Measurements from ENCODE around the gene UQCRHL. TPM values are rescaled to one million over a fixed set of nuclear protein-coding genes. Genes with fewer than 3 reads are reported as not detected.

Gene UQCRHL
- total RNA-seq, 2 donors from 2014 or later = 1.6 to 3.7 TPM

- no peaks in the 10 kb centered on the region for H3K4me1 Mint-ChIP-seq
- TF ChIP-seq CTCF (conservative IDR thresholded peaks at IDR 0.05) = no peak
- no peaks in the 10 kb centered on the region for H3K27me3 Mint-ChIP-seq (ENCODE audit: insufficient read depth)
- 92% methylated on average over 9 to 10 of the region's 10 CpGs for WGBS, 2 experiments (ENCODE audit: insufficient coverage in 1 of 2, insufficient read length in 1 of 2)
- DNase-seq = no peak
- H3K36me3 Mint-ChIP-seq (ENCODE audit: low read depth) = peaks cover 26% of the 10 kb centered on the region
- peak overlapping the region; percentile 35 for H3K27ac Mint-ChIP-seq
- no peaks in the 10 kb centered on the region for H3K9me3 Mint-ChIP-seq
- no peak overlapping the region for H3K9ac ChIP-seq (ENCODE audit: extremely low read depth, low read length, poor library complexity, severe bottlenecking)
- H3K27me3 ChIP-seq (ENCODE audit: control insufficient read depth, insufficient read depth, low read length, poor library complexity, severe bottlenecking) = no peaks in the 10 kb centered on the region
- no peaks in the 10 kb centered on the region for H3K9me3 ChIP-seq (ENCODE audit: control insufficient read depth, low read length)
- H3K4me3 Mint-ChIP-seq = no peak overlapping the region
- no peak overlapping the region for H3K4me3 ChIP-seq (ENCODE audit: low read length)
- H3K4me1 ChIP-seq (ENCODE audit: control insufficient read depth, insufficient read depth, low read length) = no peaks in the 10 kb centered on the region
- H3K27ac ChIP-seq (ENCODE audit: low read depth, low read length) = no peak overlapping the region
- peaks cover 24% of the 10 kb centered on the region for H3K36me3 ChIP-seq (ENCODE audit: control insufficient read depth, insufficient read depth, low read length)
These were observed 20.9 kb downstream of the UQCRHL start for GRCh38 chr1:15786581-15786980.

GRCh38 chr1:15785683-15786082, 21.8 kb downstream of the UQCRHL start:
- DNase-seq = no peak
- Histone ChIP-seq H3K9ac (ENCODE audit: extremely low read depth, low read length, poor library complexity, severe bottlenecking) (no peak overlapping the region), H3K27ac (ENCODE audit: low read depth, low read length) (no peak overlapping the region), H3K4me1 (ENCODE audit: control insufficient read depth, insufficient read depth, low read length) (no peaks in the 10 kb centered on the region), H3K9me3 (ENCODE audit: control insufficient read depth, low read length) (no peaks in the 10 kb centered on the region), H3K27me3 (ENCODE audit: control insufficient read depth, insufficient read depth, low read length, poor library complexity, severe bottlenecking) (no peaks in the 10 kb centered on the region), H3K36me3 (ENCODE audit: control insufficient read depth, insufficient read depth, low read length) (peaks cover 33% of the 10 kb centered on the region), H3K4me3 (ENCODE audit: low read length) (no peak overlapping the region)
- whole genome bisulfite sequencing, 2 experiments (ENCODE audit: insufficient coverage in 1 of 2, insufficient read length in 1 of 2) = 96 to 100% methylated on average over 2 to 8 of the region's 8 CpGs
- no peaks in the 10 kb centered on the region for H3K27me3 Mint-ChIP-seq (ENCODE audit: insufficient read depth)
- H3K9me3 Mint-ChIP-seq = peaks cover 2% of the 10 kb centered on the region
- no peak for TF ChIP-seq CTCF (conservative IDR thresholded peaks at IDR 0.05)
- no peak overlapping the region for H3K27ac Mint-ChIP-seq
- H3K4me1 Mint-ChIP-seq = no peaks in the 10 kb centered on the region
- H3K36me3 Mint-ChIP-seq (ENCODE audit: low read depth) = peaks cover 34% of the 10 kb centered on the region
- H3K4me3 Mint-ChIP-seq = no peak overlapping the region

- peaks cover 3% of the 10 kb centered on the region for H3K4me1 Mint-ChIP-seq
- Histone ChIP-seq H3K9me3 (ENCODE audit: control insufficient read depth, low read length) (no peaks in the 10 kb centered on the region), H3K4me1 (ENCODE audit: control insufficient read depth, insufficient read depth, low read length) (no peaks in the 10 kb centered on the region), H3K27me3 (ENCODE audit: control insufficient read depth, insufficient read depth, low read length, poor library complexity, severe bottlenecking) (no peaks in the 10 kb centered on the region), H3K27ac (ENCODE audit: low read depth, low read length) (no peak overlapping the region), H3K9ac (ENCODE audit: extremely low read depth, low read length, poor library complexity, severe bottlenecking) (no peak overlapping the region), H3K4me3 (ENCODE audit: low read length) (no peak overlapping the region), H3K36me3 (ENCODE audit: control insufficient read depth, insufficient read depth, low read length) (peaks cover 87% of the 10 kb centered on the region)
- no peak for DNase-seq
- TF ChIP-seq CTCF (conservative IDR thresholded peaks at IDR 0.05) = no peak
- no peak overlapping the region for H3K27ac Mint-ChIP-seq
- WGBS, 2 experiments (ENCODE audit: insufficient coverage in 1 of 2, insufficient read length in 1 of 2) = 98% methylated on average over 5 of the region's 7 CpGs; no CpG with 5 or more reads in 1 of the 2 experiments
- H3K36me3 Mint-ChIP-seq (ENCODE audit: low read depth) = peaks cover 73% of the 10 kb centered on the region
- H3K27me3 Mint-ChIP-seq (ENCODE audit: insufficient read depth) = no peaks in the 10 kb centered on the region
- no peak overlapping the region for H3K4me3 Mint-ChIP-seq
- H3K9me3 Mint-ChIP-seq = peaks cover 2% of the 10 kb centered on the region
These were observed 29.3 kb downstream of the UQCRHL start for GRCh38 chr1:15777909-15778707.
